Peyer's patch (tissue), 4 donors: ENCODE data around the gene KDM4C.

Experiments
- POLR2A ChIP-seq, 2 donors: fragments of 450-650 bp; IDR thresholded peaks; one replicate each; pipeline ENCODE4 v1.5.1; 2017; ENCODE audit warnings: antibody characterized with exemption in 2 of 2, mild to moderate bottlenecking in 2 of 2, moderate library complexity in 2 of 2
- TF ChIP-seq, protein P1 (sequence below), 6 experiments: fragments of 450-650 bp in 4 of 6; fragments of 200-600 bp in 2 of 6; sonication (generic) in 1 of 6; IDR thresholded peaks; one replicate each; pipeline ENCODE4 v1.5.1; 2017 to 2019; ENCODE audit warnings: antibody characterized with exemption in 6 of 6, mild to moderate bottlenecking in 3 of 6, moderate library complexity in 1 of 6

- TF ChIP-seq, protein P1, sequence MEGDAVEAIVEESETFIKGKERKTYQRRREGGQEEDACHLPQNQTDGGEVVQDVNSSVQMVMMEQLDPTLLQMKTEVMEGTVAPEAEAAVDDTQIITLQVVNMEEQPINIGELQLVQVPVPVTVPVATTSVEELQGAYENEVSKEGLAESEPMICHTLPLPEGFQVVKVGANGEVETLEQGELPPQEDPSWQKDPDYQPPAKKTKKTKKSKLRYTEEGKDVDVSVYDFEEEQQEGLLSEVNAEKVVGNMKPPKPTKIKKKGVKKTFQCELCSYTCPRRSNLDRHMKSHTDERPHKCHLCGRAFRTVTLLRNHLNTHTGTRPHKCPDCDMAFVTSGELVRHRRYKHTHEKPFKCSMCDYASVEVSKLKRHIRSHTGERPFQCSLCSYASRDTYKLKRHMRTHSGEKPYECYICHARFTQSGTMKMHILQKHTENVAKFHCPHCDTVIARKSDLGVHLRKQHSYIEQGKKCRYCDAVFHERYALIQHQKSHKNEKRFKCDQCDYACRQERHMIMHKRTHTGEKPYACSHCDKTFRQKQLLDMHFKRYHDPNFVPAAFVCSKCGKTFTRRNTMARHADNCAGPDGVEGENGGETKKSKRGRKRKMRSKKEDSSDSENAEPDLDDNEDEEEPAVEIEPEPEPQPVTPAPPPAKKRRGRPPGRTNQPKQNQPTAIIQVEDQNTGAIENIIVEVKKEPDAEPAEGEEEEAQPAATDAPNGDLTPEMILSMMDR (IDR thresholded peaks at IDR 0.05) = no peak
- no peak for TF ChIP-seq POLR2A (IDR thresholded peaks at IDR 0.05)
Measured at GRCh38 chr9:6819529-6819928, 61.8 kb downstream of the KDM4C start.
